ENCODE measurements around the gene CLEC1B. TPM values are rescaled to one million over a fixed set of nuclear protein-coding genes. Genes with fewer than 3 reads are reported as not detected.
"Not testable (repeated sequence)": the region's sequence is repeated elsewhere in the genome, so short reads cannot be mapped to it uniquely, and the experiment has no call there.

Gene CLEC1B
- total RNA-seq, 6 donors from 2014 or later: 0.23 to 1.4 (median 0.68) TPM; not detected in 2

DNA sequence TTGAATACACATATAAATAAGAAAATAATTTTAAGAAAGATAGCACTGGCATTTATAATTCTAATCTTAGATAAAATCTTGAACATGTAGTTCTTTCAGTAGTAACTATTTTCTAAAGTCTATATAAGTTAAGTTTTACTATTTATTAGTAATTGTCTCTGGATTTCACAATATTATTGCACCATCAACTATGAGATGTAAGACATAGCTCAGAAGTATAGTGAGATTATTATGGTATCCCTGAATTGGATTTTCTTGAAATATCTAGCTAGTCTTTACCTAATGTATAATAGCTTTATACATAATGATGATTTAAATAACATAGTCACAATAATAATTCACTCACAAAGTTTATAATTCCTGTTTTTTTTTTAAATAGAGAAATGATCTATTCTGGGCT is 21.0 kb downstream of the CLEC1B start:
- no peaks in the 10 kb centered on the region for H3K4me1 ChIP-seq
- no peak overlapping the region for H3K4me3 ChIP-seq
- TF ChIP-seq EP300 (IDR thresholded peaks at IDR 0.05) (no peak), POLR2AphosphoS5 (IDR thresholded peaks at IDR 0.05) (no peak)
- TF ChIP-seq, protein P1, sequence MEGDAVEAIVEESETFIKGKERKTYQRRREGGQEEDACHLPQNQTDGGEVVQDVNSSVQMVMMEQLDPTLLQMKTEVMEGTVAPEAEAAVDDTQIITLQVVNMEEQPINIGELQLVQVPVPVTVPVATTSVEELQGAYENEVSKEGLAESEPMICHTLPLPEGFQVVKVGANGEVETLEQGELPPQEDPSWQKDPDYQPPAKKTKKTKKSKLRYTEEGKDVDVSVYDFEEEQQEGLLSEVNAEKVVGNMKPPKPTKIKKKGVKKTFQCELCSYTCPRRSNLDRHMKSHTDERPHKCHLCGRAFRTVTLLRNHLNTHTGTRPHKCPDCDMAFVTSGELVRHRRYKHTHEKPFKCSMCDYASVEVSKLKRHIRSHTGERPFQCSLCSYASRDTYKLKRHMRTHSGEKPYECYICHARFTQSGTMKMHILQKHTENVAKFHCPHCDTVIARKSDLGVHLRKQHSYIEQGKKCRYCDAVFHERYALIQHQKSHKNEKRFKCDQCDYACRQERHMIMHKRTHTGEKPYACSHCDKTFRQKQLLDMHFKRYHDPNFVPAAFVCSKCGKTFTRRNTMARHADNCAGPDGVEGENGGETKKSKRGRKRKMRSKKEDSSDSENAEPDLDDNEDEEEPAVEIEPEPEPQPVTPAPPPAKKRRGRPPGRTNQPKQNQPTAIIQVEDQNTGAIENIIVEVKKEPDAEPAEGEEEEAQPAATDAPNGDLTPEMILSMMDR (IDR thresholded peaks at IDR 0.05): no peak
- H3K9me3 ChIP-seq: no peaks in the 10 kb centered on the region
- no peak overlapping the region for H3K27ac ChIP-seq
- H3K36me3 ChIP-seq: no peaks in the 10 kb centered on the region
- DNase-seq (no peak), ATAC-seq (ENCODE audit: low FRiP score in 2 of 2) (no peak)
- no peaks in the 10 kb centered on the region for H3K27me3 ChIP-seq

DNA sequence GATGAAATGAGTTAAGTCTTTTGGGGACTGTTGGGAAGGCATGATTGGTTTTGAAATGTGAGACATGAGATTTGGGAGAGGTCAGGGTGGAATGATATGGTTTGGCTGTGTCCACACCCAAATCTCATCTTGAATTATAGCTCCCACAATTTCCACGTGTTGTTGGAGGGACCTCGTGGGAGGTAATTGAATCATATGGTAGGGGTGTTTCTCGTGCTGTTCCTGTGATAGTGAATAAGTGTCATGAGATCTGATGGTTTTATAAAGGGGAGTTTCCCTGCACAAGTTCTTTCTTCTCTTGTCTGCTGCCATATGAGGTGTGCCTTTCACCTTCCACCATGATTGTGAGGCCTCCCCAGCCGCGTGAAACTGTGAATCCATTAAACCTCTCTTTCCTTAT is 22.3 kb downstream of the CLEC1B start:
- WGBS, 2 donors: 57 to 67% methylated on average over 5 of the region's 5 CpGs
- not testable (repeated sequence) for H3K4me1 ChIP-seq; ATAC-seq (ENCODE audit: low FRiP score in 2 of 2); DNase-seq; H3K9me3 ChIP-seq; H3K27ac ChIP-seq; H3K27me3 ChIP-seq; H3K4me3 ChIP-seq; H3K36me3 ChIP-seq

DNA sequence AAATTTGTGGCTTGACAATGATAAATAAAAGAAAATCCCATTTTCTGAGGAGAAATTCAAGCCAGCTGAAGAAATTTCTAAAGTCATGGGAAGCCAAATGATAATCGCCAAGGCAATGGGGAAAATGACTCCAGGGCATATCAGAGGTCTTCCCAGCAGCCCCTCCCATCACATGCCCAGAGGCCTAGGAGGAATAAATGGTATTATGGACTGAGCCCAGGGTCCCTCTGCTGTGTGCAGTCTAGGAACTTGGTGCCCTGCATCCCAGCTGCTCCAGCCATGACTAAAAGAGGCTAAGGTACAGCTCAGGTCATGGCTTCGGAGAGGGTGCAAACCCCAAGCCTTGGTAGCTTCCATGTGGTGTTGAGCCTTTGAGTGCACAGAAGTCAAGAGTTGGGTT is 23.3 kb downstream of the CLEC1B start:
- Histone ChIP-seq H3K4me3 (no peak overlapping the region), H3K9me3 (no peaks in the 10 kb centered on the region), H3K36me3 (no peaks in the 10 kb centered on the region), H3K4me1 (no peaks in the 10 kb centered on the region), H3K27ac (no peak overlapping the region), H3K27me3 (no peaks in the 10 kb centered on the region)
- TF ChIP-seq POLR2A (IDR thresholded peaks at IDR 0.05) (no peak), POLR2AphosphoS5 (IDR thresholded peaks at IDR 0.05) (no peak), EP300 (IDR thresholded peaks at IDR 0.05) (no peak)
- TF ChIP-seq, protein P1 (IDR thresholded peaks at IDR 0.05): no peak
- ATAC-seq (ENCODE audit: low FRiP score in 2 of 2) (no peak), DNase-seq (no peak)
- whole genome bisulfite sequencing, 2 donors: 81 to 100% methylated on average over 2 of the region's 2 CpGs

DNA sequence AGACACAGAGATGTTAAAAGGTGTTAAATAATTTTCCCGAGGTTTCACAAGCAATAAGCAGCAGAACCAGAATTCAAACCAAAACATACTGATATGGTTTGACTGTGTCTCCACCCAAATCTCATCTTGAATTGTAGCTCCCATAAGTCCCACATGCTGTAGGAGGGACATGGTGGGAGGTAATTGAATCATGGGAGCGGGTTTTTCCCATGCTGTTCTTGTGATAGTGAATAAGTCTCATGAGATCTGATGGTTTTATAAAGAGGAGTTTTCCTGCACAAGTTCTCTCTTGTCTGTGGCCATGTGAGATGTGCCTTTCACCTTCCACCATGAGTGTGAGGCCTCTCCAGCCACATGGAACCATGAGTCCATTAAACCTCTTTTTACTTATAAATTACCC is 24.2 kb downstream of the CLEC1B start:
- DNase-seq; ATAC-seq (ENCODE audit: low FRiP score in 2 of 2); H3K27me3 ChIP-seq; H3K9me3 ChIP-seq; H3K27ac ChIP-seq; H3K36me3 ChIP-seq; H3K4me1 ChIP-seq; H3K4me3 ChIP-seq: not testable (repeated sequence)
- WGBS, 2 donors: 96% methylated on average over 2 of the region's 2 CpGs

DNA sequence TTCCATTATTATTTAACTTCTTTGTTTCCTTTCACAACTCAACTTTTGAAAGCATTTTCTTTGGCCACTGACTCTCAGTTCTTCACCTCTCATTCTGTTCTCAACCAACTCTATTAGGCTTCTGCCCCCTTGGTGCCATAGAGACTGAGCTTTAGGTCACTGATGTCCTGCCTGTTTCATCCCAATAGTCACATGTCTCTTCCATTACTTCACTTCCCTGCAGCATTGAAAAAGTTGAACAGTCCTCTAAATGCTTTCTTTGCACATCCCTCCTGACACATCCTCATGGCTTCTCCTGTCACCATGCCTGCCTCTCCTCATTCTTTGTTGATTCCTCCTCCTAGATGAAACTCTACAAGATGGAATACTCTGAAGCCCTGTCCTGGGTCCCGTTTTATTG is 25.0 kb downstream of the CLEC1B start:
- Histone ChIP-seq H3K36me3 (no peaks in the 10 kb centered on the region), H3K27ac (peak overlapping the region in 1 of 4 donors; percentile 60), H3K9me3 (no peaks in the 10 kb centered on the region), H3K4me3 (no peak overlapping the region), H3K27me3 (no peaks in the 10 kb centered on the region), H3K4me1 (no peaks in the 10 kb centered on the region)
- DNase-seq (no peak), ATAC-seq (ENCODE audit: low FRiP score in 2 of 2) (peak in 1 of 2 donors; percentile 52)
- TF ChIP-seq POLR2A (IDR thresholded peaks at IDR 0.05) (peak in 1 of 4 donors; percentile 19), EP300 (IDR thresholded peaks at IDR 0.05) (no peak)
- 50 to 71% methylated on average over 1 of the region's 1 CpG for WGBS, 2 donors

DNA sequence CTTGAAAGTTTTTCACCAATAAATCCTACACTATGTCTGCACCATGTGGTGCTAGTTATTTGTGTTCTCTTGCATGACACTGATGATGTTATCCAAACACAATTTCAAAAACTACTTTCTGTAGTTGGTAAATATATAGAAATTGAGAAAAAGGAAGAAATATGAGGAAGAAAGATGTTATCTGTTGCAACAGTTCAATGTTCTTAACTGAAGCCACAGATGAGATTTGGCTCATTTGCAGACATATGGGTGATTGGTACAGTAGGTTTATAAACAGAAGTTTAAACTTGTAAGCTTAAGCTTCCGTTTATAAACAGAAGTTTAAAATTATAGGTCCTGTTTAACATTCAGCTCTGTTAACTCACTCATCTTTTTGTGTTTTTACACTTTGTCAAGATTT is 27.7 kb downstream of the CLEC1B start, which contains the start of gene CLEC12A:
Gene CLEC12A, plus strand, starts transcription at position 229 of the 400 bp plus-strand sequence. CDS start 188 bp downstream, outside the sequence.
- Histone ChIP-seq H3K4me1 (no peaks in the 10 kb centered on the region), H3K36me3 (no peaks in the 10 kb centered on the region), H3K9me3 (no peaks in the 10 kb centered on the region), H3K27ac (peak within 1 kb of the TSS in 1 of 4 donors; percentile 60), H3K4me3 (peak within 1 kb of the TSS in 2 of 4 donors; percentile 3 to 31), H3K27me3 (no peaks in the 10 kb centered on the region)
- no peak for DNase-seq
- 39 to 59% methylated on average over 1 of the region's 1 CpG for WGBS, 2 donors
- peak in 1 of 2 donors; percentile 58 for ATAC-seq (ENCODE audit: low FRiP score in 2 of 2)
- TF ChIP-seq, protein P1 (IDR thresholded peaks at IDR 0.05): no peak
- TF ChIP-seq POLR2A (IDR thresholded peaks at IDR 0.05) (no peak), EP300 (IDR thresholded peaks at IDR 0.05) (no peak), POLR2AphosphoS5 (IDR thresholded peaks at IDR 0.05) (no peak)

Data from upper lobe of left lung (tissue), 6 donors.